Activated gamma-delta T cell treated with anti-CD3 and anti-CD28 coated beads, Interleukin-2, amount 50 U/mL, for 16 hours (primary cell): Measurements from ENCODE around the gene CRTC2.

Source experiments
- DNase-seq: peaks from one replicate; pipeline ENCODE4 v3.0.0-alpha.2; 2020; ENCODE audit warnings: low read depth

The CRTC2 gene

GRCh38 chr1:153946622-153947241 lies 11.7 kb downstream of the CRTC2 start, which contains the start of gene DENND4B:
Gene DENND4B, minus strand, starts transcription at chr1:153946718. Its CDS starts 2,344 bp downstream, at chr1:153944374.
- peak; percentile 67 for DNase-seq

- DNase-seq = peak; percentile 46
These were observed 12.4 kb downstream of the CRTC2 start for GRCh38 chr1:153945795-153946621.

- DNase-seq = peak; percentile 72
These were observed 13.1 kb downstream of the CRTC2 start for GRCh38 chr1:153945131-153945794.

DNA sequence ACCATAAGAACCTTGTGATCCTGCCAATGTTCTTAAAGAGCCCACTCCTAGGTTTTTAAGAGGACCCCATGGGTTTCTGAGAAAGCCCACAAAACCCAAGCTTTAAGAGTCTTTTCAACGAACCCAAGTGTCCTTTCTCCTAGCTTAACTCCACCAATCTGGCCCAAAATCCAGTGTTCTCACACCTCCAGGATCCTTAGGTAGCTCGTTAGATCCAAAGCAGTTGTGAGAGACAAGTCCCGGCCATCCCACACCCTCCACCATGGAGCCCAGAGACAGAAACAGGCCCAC lies 13.6 kb downstream of the CRTC2 start:
- DNase-seq = no peak

GRCh38 chr1:153944005-153944826 lies 14.2 kb downstream of the CRTC2 start:
- DNase-seq = no peak

DNA sequence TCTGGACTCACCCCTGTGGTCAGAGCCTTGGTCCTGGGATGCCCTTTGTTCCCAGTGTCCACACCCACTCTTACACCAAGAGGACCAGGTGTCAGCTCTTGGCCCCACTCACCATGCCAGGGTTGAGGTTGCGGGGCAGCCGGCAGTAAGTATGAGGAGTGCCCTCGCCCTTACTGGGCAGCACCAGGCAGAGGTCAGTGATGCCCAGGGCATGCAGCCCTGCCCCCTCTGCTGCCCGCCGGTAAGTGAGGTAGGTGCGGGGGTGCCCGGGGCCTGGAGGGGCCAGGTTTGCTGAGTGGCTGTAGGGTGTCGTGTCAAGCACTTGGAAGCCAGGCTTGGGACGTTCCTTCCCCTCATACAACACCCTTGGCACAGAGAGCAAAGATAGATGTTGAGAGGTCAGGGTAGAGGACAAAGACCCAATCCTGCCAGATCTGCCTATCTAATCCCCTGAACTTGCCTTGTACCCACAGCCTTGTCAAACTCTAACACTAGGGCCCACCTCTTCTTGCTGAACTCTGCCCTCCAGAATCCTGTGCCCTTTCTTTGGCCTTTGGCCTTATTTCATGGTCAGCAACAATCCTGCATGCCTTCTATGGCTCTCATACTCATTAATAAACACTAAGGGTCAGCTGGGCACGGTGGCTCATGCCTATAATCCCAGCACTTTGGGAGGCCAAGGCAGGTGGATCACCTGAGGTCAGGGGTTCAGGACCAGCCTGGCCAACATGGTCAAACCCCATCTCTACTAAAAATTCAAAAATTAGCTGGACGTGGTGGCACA lies 15.5 kb downstream of the CRTC2 start:
- no peak for DNase-seq

- no peak for DNase-seq
These were observed 16.3 kb downstream of the CRTC2 start for GRCh38 chr1:153941826-153942725.

- no peak for DNase-seq
These were observed 17.7 kb downstream of the CRTC2 start for GRCh38 chr1:153940756-153941155.

DNA sequence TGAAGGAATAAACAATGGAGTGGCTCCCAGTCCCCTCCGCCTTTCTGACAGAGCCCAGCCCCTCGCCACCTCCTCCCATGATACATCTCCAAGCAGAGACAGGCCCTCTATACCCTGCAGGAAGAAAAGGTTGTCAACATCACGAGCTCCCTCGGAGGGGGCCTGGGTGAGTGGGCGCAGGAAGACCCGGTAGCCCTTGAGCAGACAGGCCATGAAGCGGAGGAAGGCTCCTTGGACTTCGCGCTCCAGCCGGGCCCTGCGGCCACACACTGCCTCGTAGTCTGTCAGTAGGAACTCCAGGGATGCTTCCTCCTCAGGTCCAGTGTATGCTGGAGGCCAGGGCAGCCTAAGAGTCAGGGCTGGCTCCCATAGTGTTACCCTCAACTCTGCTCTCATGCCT lies 18.9 kb downstream of the CRTC2 start:
- no peak for DNase-seq

GRCh38 chr1:153938996-153939395 lies 19.4 kb downstream of the CRTC2 start:
- no peak for DNase-seq

- DNase-seq = no peak
These were observed 21.1 kb downstream of the CRTC2 start for GRCh38 chr1:153937331-153937730.

- DNase-seq = no peak
These were observed 22.2 kb downstream of the CRTC2 start for GRCh38 chr1:153936011-153936802.

DNA sequence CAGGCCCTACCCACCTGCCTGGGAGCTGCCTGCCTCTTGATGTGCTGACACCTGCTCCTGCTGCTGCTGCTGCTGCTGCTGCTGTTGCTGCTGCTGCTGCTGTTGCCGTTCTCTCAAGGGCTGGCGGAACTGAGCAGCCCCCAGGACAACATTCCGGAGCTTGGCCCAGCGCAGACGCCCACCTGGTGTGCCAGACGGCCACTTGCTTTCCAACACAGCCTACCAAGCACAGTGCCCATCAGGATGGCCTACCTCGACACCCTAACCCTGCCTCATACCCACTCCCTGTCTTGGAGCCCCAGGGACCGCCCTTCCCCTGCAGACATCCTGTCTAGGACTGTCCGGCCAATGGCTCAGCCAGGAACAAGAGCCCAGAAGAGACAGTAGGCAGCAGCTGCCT lies 23.7 kb downstream of the CRTC2 start:
- DNase-seq = no peak

GRCh38 chr1:153933955-153934354 lies 24.5 kb downstream of the CRTC2 start:
- DNase-seq = no peak

DNA sequence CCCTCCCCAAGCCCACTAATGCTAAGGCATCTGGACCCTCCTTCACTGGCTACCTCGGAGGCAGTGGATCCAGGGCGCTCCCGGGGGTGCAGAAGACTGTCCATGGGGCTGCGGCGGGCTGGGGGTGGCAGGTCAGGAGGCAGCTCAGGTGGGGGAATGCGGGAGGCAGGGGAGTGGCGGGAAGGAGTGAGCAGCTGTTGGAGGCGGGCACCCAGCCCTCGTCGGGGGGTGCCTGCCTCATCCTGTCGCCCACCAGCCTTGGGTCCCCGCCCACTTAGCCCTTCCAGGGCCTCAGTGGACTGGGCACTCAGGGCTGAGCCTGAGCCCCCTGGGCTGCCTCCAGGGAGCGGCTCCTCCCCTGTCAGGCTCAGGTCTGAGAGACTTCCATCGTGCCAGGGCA lies 25.0 kb downstream of the CRTC2 start:
- DNase-seq = no peak

GRCh38 chr1:153932156-153933131 lies 26.0 kb downstream of the CRTC2 start:
- DNase-seq = no peak

DNA sequence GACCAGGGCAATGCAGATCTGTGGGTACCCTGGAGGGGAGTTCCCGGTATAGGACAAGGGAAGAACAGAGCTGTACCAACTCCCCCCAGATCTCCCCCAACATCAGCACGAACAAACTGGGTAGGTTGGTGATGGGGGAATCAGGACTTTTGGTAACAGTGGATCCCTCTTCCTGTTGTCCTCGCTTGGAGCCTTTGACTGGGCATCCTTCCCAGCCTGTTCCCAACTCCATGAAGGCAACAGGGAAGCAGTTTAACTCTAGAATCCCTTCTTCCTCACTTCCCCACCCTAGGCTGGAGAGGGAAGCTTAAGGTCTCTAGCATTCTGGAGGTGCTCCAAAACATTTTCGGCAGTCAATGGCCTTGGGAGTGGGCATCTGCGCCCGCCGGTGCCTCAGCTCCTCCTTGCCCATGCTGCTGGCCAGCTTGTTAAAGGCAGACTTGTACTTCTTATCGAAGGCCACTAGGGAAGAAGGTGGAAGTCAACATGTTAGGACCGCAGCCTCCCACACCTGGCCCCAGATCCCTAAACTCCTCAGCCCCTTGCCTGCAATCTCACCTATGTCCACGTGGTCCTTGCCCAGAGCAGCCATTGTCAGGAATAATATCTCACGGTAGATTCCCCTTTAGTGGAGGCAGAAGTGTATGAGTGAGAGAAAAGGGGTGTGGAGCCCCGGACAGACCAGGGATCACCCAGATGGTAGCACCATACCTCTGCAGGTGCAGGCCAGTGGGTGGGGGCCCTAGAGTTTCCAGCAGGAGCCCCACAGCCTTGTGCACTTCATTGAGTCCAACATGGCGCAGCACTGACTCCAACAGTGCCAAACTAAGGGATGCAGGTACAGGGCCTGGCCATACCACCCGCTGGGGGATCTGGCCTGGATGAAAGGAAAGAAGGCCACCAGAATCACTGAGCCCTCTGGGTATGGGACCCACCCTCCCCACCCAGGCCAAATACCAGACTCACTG lies 28.1 kb downstream of the CRTC2 start:
- DNase-seq = no peak
